H1 (cell line): ENCODE results near the gene TBCE. TPM values are rescaled to one million over a fixed set of nuclear protein-coding genes. Genes with fewer than 3 reads are reported as not detected.

Source experiments
- CTCF ChIA-PET: fragments of 300-600 bp; sonication (Branson Sonifier 250); formaldehyde crosslinking; loops from one replicate; lab custom pipeline; 2021; ENCODE audit not compliant: partially characterized antibody; lab: Charles Lee
- POLR2A ChIA-PET: fragments of 300-600 bp; sonication (Branson Sonifier 250); formaldehyde crosslinking; loops from one replicate; lab custom pipeline; 2021; ENCODE audit warnings: inconsistent platforms; ENCODE audit not compliant: partially characterized antibody; lab: Charles Lee
- DNase-seq, 2 experiments: peaks; one replicate each; pipeline versions ENCODE4 v3.0.0 to v3.0.0-alpha.2; 2010 to 2022; ENCODE audit warnings: low spot score in 2 of 2, low read depth in 1 of 2, mixed read lengths in 1 of 2
- FAIRE-seq: peaks from 2 replicates; lab custom pipeline; 2011; peaks lifted over from hg19 to GRCh38; lab: Jason Lieb, UNC
- H2AFZ ChIP-seq: 2 replicates; pipeline ENCODE4 v1.8.1; 2012; ENCODE audit warnings: low read length, inconsistent platforms
- H2AK5ac ChIP-seq: 2 replicates; pipeline ENCODE4 v1.6.1; 2013; ENCODE audit warnings: low read depth, low read length
- H2BK120ac ChIP-seq: replicated peaks from 2 replicates; pipeline ENCODE3; 2013; ENCODE audit warnings: low read depth, low read length, inconsistent platforms
- H2BK12ac ChIP-seq: 2 replicates; pipeline ENCODE4 v1.6.1; 2013; ENCODE audit warnings: low read depth, low read length
- H2BK15ac ChIP-seq: 2 replicates; pipeline ENCODE4 v1.6.1; 2013; ENCODE audit warnings: low read length
- H2BK20ac ChIP-seq: 2 replicates; pipeline ENCODE4 v1.6.1; 2013; ENCODE audit warnings: low read length
- H2BK5ac ChIP-seq: 2 replicates; pipeline ENCODE4 v1.6.1; 2013; ENCODE audit warnings: low read depth, low read length
- H3K14ac ChIP-seq: 2 replicates; pipeline ENCODE4 v1.6.1; 2013; ENCODE audit warnings: inconsistent platforms; ENCODE audit not compliant: insufficient read length
- H3K18ac ChIP-seq: 2 replicates; pipeline ENCODE4 v1.6.1; 2013; ENCODE audit warnings: low read length; ENCODE audit errors: extremely low read depth
- H3K23ac ChIP-seq: 2 replicates; pipeline ENCODE4 v1.6.1; 2013; ENCODE audit warnings: inconsistent platforms; ENCODE audit not compliant: insufficient read length
- H3K23me2 ChIP-seq: 2 replicates; pipeline ENCODE4 v1.6.1; 2013; ENCODE audit warnings: low read depth, low read length
- H3K27ac ChIP-seq: 2 replicates; pipeline ENCODE4 v1.6.1; 2011; ENCODE audit warnings: low read depth, low read length, inconsistent platforms
- H3K27me3 ChIP-seq, 4 experiments: replicated peaks in 1 of 4; 1 replicate in 1 of 4; 2 replicates in 3 of 4; pipeline versions ENCODE4 v1.6.1 to v1.8.1; 2011 to 2013; ENCODE audit warnings: low read length in 3 of 4, mild to moderate bottlenecking in 3 of 4, inconsistent platforms in 2 of 4, mixed read lengths in 2 of 4, moderate library complexity in 1 of 4; ENCODE audit not compliant: control insufficient read depth in 3 of 4, insufficient read depth in 3 of 4; ENCODE audit errors: extremely low read depth in 1 of 4
- H3K36me3 ChIP-seq, 4 experiments: 2 replicates each; pipeline versions ENCODE4 v1.6.1 to v1.8.1; 2011 to 2013; ENCODE audit warnings: mild to moderate bottlenecking in 4 of 4, low read length in 3 of 4, moderate library complexity in 2 of 4, control low read depth in 1 of 4, inconsistent platforms in 1 of 4; ENCODE audit not compliant: insufficient read depth in 4 of 4, control insufficient read depth in 2 of 4
- H3K4ac ChIP-seq: replicated peaks from 2 replicates; pipeline ENCODE3; 2013; ENCODE audit warnings: low read length, low read depth, mixed read lengths, inconsistent platforms; ENCODE audit not compliant: insufficient read length
- H3K4me1 ChIP-seq, 4 experiments: replicated peaks in 1 of 4; 1 replicate in 1 of 4; 2 replicates in 3 of 4; pipeline versions ENCODE4 v1.6.1 to v1.8.1; 2011 to 2013; ENCODE audit warnings: low read length in 3 of 4, inconsistent platforms in 2 of 4, mixed read lengths in 1 of 4; ENCODE audit not compliant: insufficient read depth in 4 of 4, control insufficient read depth in 3 of 4
- H3K4me2 ChIP-seq, 2 experiments: 2 replicates each; pipeline versions ENCODE4 v1.6.1 to v1.8.1; 2011 to 2013; ENCODE audit warnings: low read depth in 2 of 2, low read length in 2 of 2, control low read depth in 1 of 2, inconsistent platforms in 1 of 2, mild to moderate bottlenecking in 1 of 2; ENCODE audit not compliant: insufficient read depth in 1 of 2
- H3K4me3 ChIP-seq, 4 experiments: fragments of 200-600, 300-600 bp in 1 of 4; sonication (generic), shearing (Covaris generic), sonication (Bioruptor Twin) in 1 of 4; 2 replicates each; pipeline versions ENCODE4 v1.5.1 to v1.8.1; 2011 to 2016; ENCODE audit warnings: low read length in 4 of 4, low read depth in 3 of 4, control low read depth in 2 of 4, inconsistent platforms in 2 of 4, mild to moderate bottlenecking in 2 of 4, mixed read lengths in 1 of 4, moderate library complexity in 1 of 4; ENCODE audit not compliant: insufficient read depth in 2 of 4; ENCODE audit errors: extremely low read depth in 1 of 4
- H3K56ac ChIP-seq: replicated peaks from 2 replicates; pipeline ENCODE3; 2013; ENCODE audit warnings: low read depth, mild to moderate bottlenecking, mixed read lengths, low read length, inconsistent platforms; ENCODE audit not compliant: insufficient read length
- H3K79me1 ChIP-seq: 2 replicates; pipeline ENCODE4 v1.6.1; 2013; ENCODE audit warnings: low read depth, low read length, control low read depth
- H3K79me2 ChIP-seq, 2 experiments: 2 replicates each; pipeline versions ENCODE4 v1.6.1 to v1.8.1; 2012 to 2013; ENCODE audit warnings: low read length in 2 of 2, mild to moderate bottlenecking in 2 of 2, inconsistent platforms in 1 of 2; ENCODE audit not compliant: insufficient read depth in 2 of 2, control insufficient read depth in 1 of 2
- H3K9ac ChIP-seq, 4 experiments: replicated peaks in 1 of 4; 1 replicate in 1 of 4; 2 replicates in 3 of 4; pipeline versions ENCODE4 v1.6.1 to v1.8.1; 2011 to 2013; ENCODE audit warnings: low read depth in 3 of 4, low read length in 3 of 4, control low read depth in 2 of 4, mild to moderate bottlenecking in 2 of 4, moderate library complexity in 2 of 4, inconsistent platforms in 1 of 4; ENCODE audit errors: extremely low read depth in 1 of 4
- H3K9me3 ChIP-seq, 2 experiments: 2 replicates each; pipeline versions ENCODE4 v1.6.1 to v1.8.1; 2012 to 2013; ENCODE audit warnings: mild to moderate bottlenecking in 2 of 2, moderate library complexity in 2 of 2, control low read depth in 1 of 2, inconsistent platforms in 1 of 2, low read depth in 1 of 2, low read length in 1 of 2, mixed read lengths in 1 of 2; ENCODE audit not compliant: insufficient read depth in 2 of 2
- H4K20me1 ChIP-seq, 2 experiments: replicated peaks in 1 of 2; 2 replicates each; pipeline versions ENCODE3 to v1.8.1; 2011 to 2013; ENCODE audit warnings: inconsistent platforms in 2 of 2, low read length in 2 of 2, mild to moderate bottlenecking in 1 of 2; ENCODE audit not compliant: insufficient read depth in 2 of 2, control insufficient read depth in 1 of 2
- H4K5ac ChIP-seq: 2 replicates; pipeline ENCODE4 v1.6.1; 2013; ENCODE audit warnings: low read length, low read depth, mixed read lengths, inconsistent platforms; ENCODE audit not compliant: insufficient read length
- H4K8ac ChIP-seq: 2 replicates; pipeline ENCODE4 v1.8.0; 2013; ENCODE audit warnings: mild to moderate bottlenecking, moderate library complexity, low read length, inconsistent platforms; ENCODE audit not compliant: insufficient read depth; ENCODE audit errors: extremely low read depth
- H4K91ac ChIP-seq: replicated peaks from 2 replicates; pipeline ENCODE3; 2013; ENCODE audit warnings: low read length, mixed read lengths, inconsistent platforms; ENCODE audit not compliant: insufficient read length
- CHD2 ChIP-seq: IDR thresholded peaks from 2 replicates; pipeline ENCODE4 v1.6.1; 2012; ENCODE audit warnings: low read length, improper control_type of control experiment
- CTBP2 ChIP-seq: IDR thresholded peaks from 2 replicates; pipeline ENCODE4 v1.7.0; 2011; ENCODE audit warnings: borderline replicate concordance, mild to moderate bottlenecking, moderate library complexity, mixed read lengths, low read length; ENCODE audit not compliant: insufficient read depth, insufficient read length
- CTCF ChIP-seq, 3 experiments: IDR thresholded peaks; 1 replicate in 2 of 3; 2 replicates in 1 of 3; pipeline versions ENCODE4 v1.5.1 to v1.6.1; 2011; ENCODE audit warnings: low read length in 3 of 3, mild to moderate bottlenecking in 3 of 3, inconsistent platforms in 2 of 3, low read depth in 1 of 3, moderate library complexity in 1 of 3; ENCODE audit not compliant: insufficient read depth in 1 of 3; ENCODE audit errors: control extremely low read depth in 1 of 3
- EP300 ChIP-seq, 2 experiments: IDR thresholded peaks; 1 replicate in 1 of 2; 2 replicates in 1 of 2; pipeline ENCODE4 v1.6.1; 2011 to 2012; ENCODE audit warnings: low read depth in 2 of 2, low read length in 2 of 2, mild to moderate bottlenecking in 2 of 2, borderline replicate concordance in 1 of 2, inconsistent platforms in 1 of 2, moderate library complexity in 1 of 2
- GABPA ChIP-seq: IDR thresholded peaks from 2 replicates; pipeline ENCODE4 v1.6.1; 2011; ENCODE audit warnings: mild to moderate bottlenecking, low read length, moderate library complexity, borderline replicate concordance; ENCODE audit not compliant: insufficient read depth
- HDAC6 ChIP-seq: IDR thresholded peaks from one replicate; pipeline ENCODE4 v1.7.1; 2012; ENCODE audit warnings: low read depth, mild to moderate bottlenecking, inconsistent platforms, low read length, moderate library complexity
- KDM5A ChIP-seq: fragments of 200-600 bp; IDR thresholded peaks from 2 replicates; pipeline ENCODE4 v1.7.1; 2012; ENCODE audit warnings: mild to moderate bottlenecking, low read length, inconsistent platforms, mixed read lengths
- POLR2A ChIP-seq, 2 experiments: IDR thresholded peaks; 1 replicate in 1 of 2; 2 replicates in 1 of 2; pipeline ENCODE4 v1.6.1; 2011; ENCODE audit warnings: low read depth in 2 of 2, low read length in 2 of 2, mild to moderate bottlenecking in 2 of 2; ENCODE audit errors: control extremely low read depth in 1 of 2
- RXRA ChIP-seq: IDR thresholded peaks from 2 replicates; pipeline ENCODE4 v1.6.1; 2011; ENCODE audit warnings: low read depth, mild to moderate bottlenecking, low read length, moderate library complexity; ENCODE audit not compliant: insufficient read depth
- SP1 ChIP-seq: IDR thresholded peaks from 2 replicates; pipeline ENCODE4 v1.6.1; 2011; ENCODE audit warnings: low read depth, low read length
- SP2 ChIP-seq: IDR thresholded peaks from 2 replicates; pipeline ENCODE4 v1.6.1; 2012; ENCODE audit warnings: mild to moderate bottlenecking, low read length, inconsistent platforms
- SP4 ChIP-seq: IDR thresholded peaks from 2 replicates; pipeline ENCODE4 v1.6.1; 2012; ENCODE audit warnings: low read length, inconsistent platforms
- WGBS, 2 experiments: shearing (Covaris generic) in 1 of 2; methylation state at CpG; one replicate each; pipeline versions ENCODE4 v1.1.6 to v1.1.7; 2013 to 2015; ENCODE audit warnings: low lambda C conversion rate in 2 of 2, mixed read lengths in 2 of 2, inconsistent platforms in 1 of 2, low coverage in 1 of 2, missing lambda C conversion rate in 1 of 2; ENCODE audit not compliant: insufficient replicate concordance in 2 of 2, insufficient coverage in 1 of 2, insufficient read length in 1 of 2; ENCODE audit errors: extremely low coverage in 1 of 2, missing lambda C conversion rate in 1 of 2; 5-methylcytosine and 5-hydroxymethylcytosine counted together
- polyA plus RNA-seq, 7 experiments: library from polyadenylated mRNA; depleted of rRNA in 3 of 7; stranded (reverse) in 5 of 7; unstranded in 2 of 7; fragments of >200 nt in 5 of 7; fragments of 200-250 nt in 2 of 7; gene quantifications; 1 replicate in 5 of 7; 2 replicates in 1 of 7; 4 replicates in 1 of 7; pipeline versions ENCODE4 v1.2.1 to v1.2.3, GENCODE V29; 2011 to 2013; ENCODE audit warnings: missing spikeins in 2 of 7, mixed read lengths in 2 of 7
- total RNA-seq: library from RNA; stranded (reverse); fragmentation: NEBNext Ultra II Directional; extraction: Animal tissue kit (Norgen Biotek cat#: 25700); gene quantifications from 2 replicates; pipeline ENCODE4 v1.2.1, GENCODE V29; 2021

Gene TBCE
- total and polyA plus RNA-seq, 2 of the 8 experiments (the other 6 are each of a cell fraction or from before 2014, with no cell fraction given) = 22.7 to 42.9 TPM

- no peaks in the 10 kb centered on the region for H3K27me3 ChIP-seq
- no peak overlapping the region for H2AK5ac ChIP-seq
- no peak overlapping the region for H3K23ac ChIP-seq
- no peaks in the 10 kb centered on the region for H4K20me1 ChIP-seq
- H2BK20ac ChIP-seq = no peak overlapping the region
- H2AFZ ChIP-seq = no peak overlapping the region
- H4K91ac ChIP-seq = no peak overlapping the region
- no peak overlapping the region for H3K4ac ChIP-seq
- H3K14ac ChIP-seq = no peak overlapping the region
- no peaks in the 10 kb centered on the region for H3K79me1 ChIP-seq
- no peaks in the 10 kb centered on the region for H3K4me1 ChIP-seq
- H4K8ac ChIP-seq = no peak overlapping the region
- H3K36me3 ChIP-seq = peaks cover 0 to 19% (median 3%) of the 10 kb centered on the region in 4 experiments; a peak in 3 of 8 replicates
- DNase-seq = no peak
- whole genome bisulfite sequencing, 2 experiments = 93% methylated on average over 3 of the region's 3 CpGs; no CpG with 5 or more reads in 1 of the 2 experiments
- no peak overlapping the region for H3K9ac ChIP-seq
- no peak overlapping the region for H3K56ac ChIP-seq
- POLR2A ChIA-PET = no interaction called here
- H3K79me2 ChIP-seq = no peaks in the 10 kb centered on the region
- no peak overlapping the region for H2BK120ac ChIP-seq
- H3K4me2 ChIP-seq = no peak overlapping the region
- no peak overlapping the region for H3K27ac ChIP-seq
- CTCF ChIA-PET = interaction anchor here (1.4 kb wide), 1 partner anchor 49 kb away, joined by 3 read pairs; no protein-coding TSS in a partner anchor
- FAIRE-seq = no peak
- H3K23me2 ChIP-seq = no peaks in the 10 kb centered on the region
- no peak overlapping the region for H4K5ac ChIP-seq
- H3K18ac ChIP-seq = no peak overlapping the region
- H2BK12ac ChIP-seq = no peak overlapping the region
- no peaks in the 10 kb centered on the region for H3K9me3 ChIP-seq
- no peak overlapping the region for H3K4me3 ChIP-seq
- no peak overlapping the region for H2BK5ac ChIP-seq
- H2BK15ac ChIP-seq = no peak overlapping the region
- TF ChIP-seq EP300 (IDR thresholded peaks at IDR 0.05; ENCODE audit: borderline replicate concordance in 1 of 2, low read depth in 2 of 2, low read length in 2 of 2) = no peak
- no peak for TF ChIP-seq KDM5A
- TF ChIP-seq SP1 = no peak
- TF ChIP-seq CTCF (IDR thresholded peaks at IDR 0.05; ENCODE audit: control extremely low read depth in 1 of 3, insufficient read depth in 1 of 3, low read depth in 1 of 3, low read length in 3 of 3) = no peak
- TF ChIP-seq CTBP2 = no peak
- no peak for TF ChIP-seq SP4
- no peak for TF ChIP-seq HDAC6
- no peak for TF ChIP-seq GABPA
- TF ChIP-seq RXRA = no peak
- no peak for TF ChIP-seq POLR2A (IDR thresholded peaks at IDR 0.05; ENCODE audit: control extremely low read depth in 1 of 2, low read depth in 2 of 2, low read length in 2 of 2)
- TF ChIP-seq SP2 = no peak
- TF ChIP-seq CHD2 = no peak
These were observed 97.8 kb downstream of the TBCE start for GRCh38 chr1:235465066-235465465.
